Fibroblast of skin of right biceps (primary cell): ENCODE data around the gene MAGEA1.
"Not testable (repeated sequence)": the region's sequence is repeated elsewhere in the genome, so short reads cannot be mapped to it uniquely, and the experiment has no call there.

Experiments
- DNase-seq: peaks from one replicate; pipeline ENCODE4 v3.0.0-alpha.2; 2013

The MAGEA1 gene, protein sequence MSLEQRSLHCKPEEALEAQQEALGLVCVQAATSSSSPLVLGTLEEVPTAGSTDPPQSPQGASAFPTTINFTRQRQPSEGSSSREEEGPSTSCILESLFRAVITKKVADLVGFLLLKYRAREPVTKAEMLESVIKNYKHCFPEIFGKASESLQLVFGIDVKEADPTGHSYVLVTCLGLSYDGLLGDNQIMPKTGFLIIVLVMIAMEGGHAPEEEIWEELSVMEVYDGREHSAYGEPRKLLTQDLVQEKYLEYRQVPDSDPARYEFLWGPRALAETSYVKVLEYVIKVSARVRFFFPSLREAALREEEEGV

DNA sequence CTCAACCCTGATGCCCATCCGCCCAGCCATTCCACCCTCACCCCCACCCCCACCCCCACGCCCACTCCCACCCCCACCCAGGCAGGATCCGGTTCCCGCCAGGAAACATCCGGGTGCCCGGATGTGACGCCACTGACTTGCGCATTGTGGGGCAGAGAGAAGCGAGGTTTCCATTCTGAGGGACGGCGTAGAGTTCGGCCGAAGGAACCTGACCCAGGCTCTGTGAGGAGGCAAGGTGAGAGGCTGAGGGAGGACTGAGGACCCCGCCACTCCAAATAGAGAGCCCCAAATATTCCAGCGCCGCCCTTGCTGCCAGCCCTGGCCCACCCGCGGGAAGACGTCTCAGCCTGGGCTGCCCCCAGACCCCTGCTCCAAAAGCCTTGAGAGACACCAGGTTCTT lies at the start of gene MAGEA1:
Gene MAGEA1, plus strand, starts transcription at position 154 of the 400 bp plus-strand sequence. CDS start 3,106 bp downstream, outside the sequence.
- no peak for DNase-seq

DNA sequence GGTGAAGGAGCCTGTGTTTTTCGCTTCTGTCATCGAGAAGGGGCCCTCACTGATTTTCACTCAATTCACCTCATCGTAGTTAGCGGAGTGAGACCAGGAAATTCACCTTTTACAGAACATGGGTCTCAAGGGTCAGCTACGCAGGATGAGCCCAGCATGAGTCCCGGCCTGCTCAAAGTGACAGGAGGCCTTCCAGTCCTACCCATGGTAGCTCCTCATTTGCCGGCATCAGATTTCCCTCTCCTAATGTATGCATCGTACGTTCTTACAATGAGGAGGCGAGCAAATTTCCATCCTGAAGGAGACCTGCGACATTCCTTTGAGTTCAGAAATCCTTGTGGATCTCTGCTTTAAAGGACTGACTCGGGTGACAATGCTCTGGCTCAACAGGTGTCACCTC lies 46.2 kb upstream of the MAGEA1 start:
- DNase-seq: not testable (repeated sequence)

DNA sequence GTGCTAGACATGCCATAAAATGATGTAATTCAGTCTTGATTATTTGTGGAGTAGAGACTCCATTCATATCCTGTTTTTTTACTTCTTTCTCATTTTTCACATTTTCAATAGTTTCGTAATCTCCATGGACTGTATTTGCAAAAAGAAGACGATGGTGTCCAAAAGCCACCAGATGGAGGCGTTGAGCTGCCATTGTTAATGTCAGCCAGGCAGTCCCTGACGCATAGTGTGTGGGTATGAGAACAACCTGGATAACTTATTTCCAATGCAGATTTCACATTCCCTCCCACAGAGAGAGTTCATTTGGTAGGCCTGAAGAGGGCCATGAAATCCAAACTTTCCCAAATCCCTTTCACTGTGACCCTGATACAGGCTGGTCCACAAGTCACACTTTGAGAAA lies 40.0 kb upstream of the MAGEA1 start:
- not testable (repeated sequence) for DNase-seq

DNA sequence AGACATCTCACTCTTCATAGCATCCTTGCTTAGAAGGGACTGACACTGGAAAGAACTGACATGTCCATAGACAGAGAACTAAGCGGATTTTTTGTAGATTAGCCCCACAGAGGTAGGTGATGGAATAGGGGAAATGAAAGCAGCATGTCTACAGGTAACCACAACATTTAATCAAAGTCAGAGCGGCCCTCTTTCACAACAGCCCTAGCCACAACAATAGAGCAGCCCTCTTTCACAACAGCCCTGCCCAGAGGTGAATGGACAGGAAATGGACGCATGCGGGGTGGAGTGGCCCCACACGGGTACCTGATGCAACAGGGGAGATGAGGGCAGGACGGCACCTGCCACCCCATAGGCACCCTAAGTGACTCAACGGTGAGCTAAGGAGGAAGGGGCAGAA lies 32.8 kb upstream of the MAGEA1 start:
- not testable (repeated sequence) for DNase-seq

DNA sequence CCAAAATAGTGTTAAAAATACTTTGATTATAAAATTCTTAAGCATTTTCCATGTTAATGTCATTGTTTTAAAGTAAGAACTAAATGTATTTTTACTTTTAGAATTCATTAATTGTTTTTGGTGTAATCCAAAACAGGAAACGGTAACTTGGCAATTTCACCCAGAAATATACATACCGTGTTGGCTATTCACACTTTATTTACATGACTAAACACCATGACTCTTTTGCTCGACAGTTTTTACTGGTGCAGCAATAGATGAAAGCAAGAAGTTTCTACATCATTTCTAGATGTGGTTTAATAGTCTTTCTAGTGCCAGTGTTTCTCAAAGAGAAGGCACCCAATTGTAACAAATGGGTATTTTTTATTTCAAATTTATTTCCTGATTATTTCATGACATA lies 25.6 kb upstream of the MAGEA1 start:
- no peak for DNase-seq

DNA sequence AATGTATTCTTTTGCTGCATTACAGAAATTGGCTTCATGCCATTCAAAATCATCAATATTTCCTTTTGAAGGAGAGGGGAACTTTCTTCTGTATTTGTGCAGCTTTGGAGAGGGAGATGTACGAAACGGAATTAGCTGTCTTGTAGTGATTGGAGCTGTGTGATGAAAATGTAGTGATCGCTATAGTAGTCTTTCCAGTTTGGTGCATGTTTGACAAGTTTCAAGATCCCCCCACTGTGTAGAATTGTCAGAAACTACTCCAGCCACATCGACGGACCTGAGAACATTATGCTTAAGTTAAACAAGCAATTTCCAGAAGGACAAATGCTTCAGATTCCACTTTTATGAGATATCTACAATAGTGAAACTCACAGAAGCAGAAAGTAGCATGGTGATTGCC lies 21.6 kb upstream of the MAGEA1 start:
- DNase-seq: no peak

DNA sequence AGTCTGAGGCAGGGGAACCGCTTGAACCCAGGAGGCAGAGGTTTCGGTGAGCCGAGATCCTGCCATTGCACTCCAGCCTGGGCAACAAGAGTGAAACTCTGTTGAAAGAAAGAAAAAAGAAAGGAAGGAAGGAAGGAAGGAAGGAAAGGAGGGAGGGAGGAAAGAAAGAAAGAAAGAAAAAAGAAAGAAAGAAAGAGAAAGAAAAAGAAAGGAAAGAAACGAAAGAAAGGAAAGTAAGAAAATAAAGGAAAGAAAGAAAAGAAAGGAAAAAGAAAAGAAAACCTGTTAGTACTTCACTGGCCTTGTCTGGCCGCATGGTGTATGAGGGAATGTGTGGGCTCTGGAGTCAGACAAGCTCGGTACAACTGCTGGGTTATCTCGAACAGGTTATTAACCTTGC lies 20.8 kb upstream of the MAGEA1 start:
- DNase-seq: no peak

DNA sequence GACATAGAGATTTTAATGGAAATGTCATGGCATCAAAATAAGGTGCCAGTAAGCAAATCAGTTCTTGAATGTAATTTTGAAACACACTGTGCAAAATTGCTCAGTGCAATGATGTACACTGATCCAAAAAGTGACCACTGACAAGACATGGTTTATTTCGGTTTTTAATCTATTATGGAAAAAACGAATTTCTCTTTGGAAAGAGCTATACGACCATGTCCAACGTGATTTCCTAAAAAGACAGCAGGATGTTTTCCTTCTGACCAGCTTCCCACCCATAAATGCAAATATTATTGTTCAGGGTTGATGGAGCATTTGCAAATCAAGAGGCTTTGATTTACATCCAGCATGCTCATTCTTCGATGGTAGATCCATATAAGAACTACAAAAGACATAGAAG lies 17.1 kb upstream of the MAGEA1 start:
- no peak for DNase-seq

DNA sequence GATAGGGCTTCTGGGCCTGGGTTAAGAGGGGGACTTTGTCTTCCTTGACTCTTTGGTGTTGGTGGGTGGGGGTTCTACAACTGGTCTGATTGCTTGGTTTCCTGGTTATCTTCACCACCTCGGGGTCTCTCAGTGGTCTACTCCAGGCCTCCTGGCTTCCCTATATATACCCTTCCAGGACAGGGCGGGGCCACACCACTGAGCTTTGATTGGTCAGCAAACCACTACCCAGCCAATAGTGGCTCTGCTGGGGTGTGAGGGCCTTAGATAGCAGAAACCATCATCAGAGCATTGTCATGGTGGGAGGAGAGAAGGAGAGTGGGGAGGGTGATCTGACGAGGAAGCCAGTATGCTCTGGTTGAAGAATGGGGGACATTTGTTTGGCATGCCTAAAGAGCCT lies 14.4 kb upstream of the MAGEA1 start:
- DNase-seq: no peak

DNA sequence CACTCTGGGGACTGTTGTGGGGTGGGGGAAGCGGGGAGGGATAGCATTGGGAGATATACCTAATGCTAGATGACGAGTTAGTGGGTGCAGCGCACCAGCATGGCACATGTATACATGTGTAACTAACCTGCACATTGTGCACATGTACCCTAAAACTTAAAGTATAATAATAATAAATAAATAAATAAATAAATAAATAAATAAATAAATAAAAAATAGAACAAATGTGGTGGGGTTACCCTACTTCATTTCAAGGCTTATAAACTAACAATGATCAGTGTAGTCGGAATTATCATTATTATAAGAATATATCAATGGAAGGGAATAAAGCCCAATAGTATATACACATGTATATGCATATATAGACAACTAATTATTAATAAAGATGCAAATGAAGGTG lies 10.7 kb upstream of the MAGEA1 start:
- not testable (repeated sequence) for DNase-seq

DNA sequence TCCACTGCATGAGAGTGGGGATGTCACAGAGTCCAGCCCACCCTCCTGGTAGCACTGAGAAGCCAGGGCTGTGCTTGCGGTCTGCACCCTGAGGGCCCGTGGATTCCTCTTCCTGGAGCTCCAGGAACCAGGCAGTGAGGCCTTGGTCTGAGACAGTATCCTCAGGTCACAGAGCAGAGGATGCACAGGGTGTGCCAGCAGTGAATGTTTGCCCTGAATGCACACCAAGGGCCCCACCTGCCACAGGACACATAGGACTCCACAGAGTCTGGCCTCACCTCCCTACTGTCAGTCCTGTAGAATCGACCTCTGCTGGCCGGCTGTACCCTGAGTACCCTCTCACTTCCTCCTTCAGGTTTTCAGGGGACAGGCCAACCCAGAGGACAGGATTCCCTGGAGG lies 2.7 kb downstream of the MAGEA1 start:
- DNase-seq: no peak

DNA sequence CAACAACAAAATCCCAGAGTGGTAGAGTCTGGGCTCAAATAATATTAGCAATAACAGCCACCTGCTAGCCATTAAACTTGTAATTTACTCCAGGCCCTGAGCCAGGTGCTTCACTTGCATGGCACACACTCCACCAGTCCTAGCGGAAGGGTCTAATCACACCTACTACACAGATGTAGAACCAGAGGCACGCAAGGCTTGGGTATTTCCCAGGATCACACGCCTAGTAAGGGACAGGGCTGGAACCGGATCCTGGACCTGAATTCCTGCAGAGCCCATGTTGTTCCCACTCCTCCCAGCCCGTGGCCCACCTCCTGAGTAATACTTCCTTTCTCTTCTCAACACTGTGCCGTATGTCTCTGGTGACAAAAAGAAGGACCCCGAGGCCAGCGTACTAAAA lies 5.7 kb downstream of the MAGEA1 start:
- no peak for DNase-seq

DNA sequence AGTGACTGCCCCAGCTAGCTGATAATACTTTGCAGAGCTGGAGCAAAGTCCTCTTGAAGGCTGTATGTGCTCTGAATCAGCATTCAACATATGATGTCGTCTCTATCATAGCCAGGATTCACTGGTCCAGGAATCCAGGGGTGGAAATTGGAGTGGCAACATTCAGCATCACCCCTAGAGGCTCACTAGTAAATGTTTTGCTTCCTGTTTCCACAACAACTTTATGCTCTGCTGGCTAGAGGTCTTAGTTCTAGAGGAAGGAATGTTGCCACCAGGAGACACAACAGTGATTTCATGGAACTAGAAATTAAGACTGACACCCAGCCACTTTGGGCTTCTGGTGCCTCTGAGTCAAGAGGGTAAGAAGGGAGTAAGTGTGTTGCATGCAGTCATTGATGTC lies 11.3 kb downstream of the MAGEA1 start:
- DNase-seq: no peak

DNA sequence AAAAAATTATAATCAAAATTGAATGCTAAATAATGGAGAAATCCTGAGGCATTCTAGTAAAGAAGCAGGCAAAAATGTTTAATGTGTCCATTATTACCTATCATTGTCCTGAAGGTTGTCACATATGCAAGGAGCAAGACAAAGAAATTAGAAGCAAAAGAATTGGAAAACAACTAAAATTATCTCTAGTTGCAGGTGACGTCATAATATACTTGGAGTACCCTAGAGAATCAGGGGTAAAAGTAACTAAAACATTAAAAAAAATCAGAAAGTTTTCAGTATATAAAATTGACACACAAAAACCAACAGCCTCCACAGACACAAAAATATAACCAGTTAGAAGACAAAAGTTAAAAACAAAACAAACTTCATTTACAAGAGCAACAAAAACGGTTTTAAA lies 21.4 kb downstream of the MAGEA1 start:
- no peak for DNase-seq

DNA sequence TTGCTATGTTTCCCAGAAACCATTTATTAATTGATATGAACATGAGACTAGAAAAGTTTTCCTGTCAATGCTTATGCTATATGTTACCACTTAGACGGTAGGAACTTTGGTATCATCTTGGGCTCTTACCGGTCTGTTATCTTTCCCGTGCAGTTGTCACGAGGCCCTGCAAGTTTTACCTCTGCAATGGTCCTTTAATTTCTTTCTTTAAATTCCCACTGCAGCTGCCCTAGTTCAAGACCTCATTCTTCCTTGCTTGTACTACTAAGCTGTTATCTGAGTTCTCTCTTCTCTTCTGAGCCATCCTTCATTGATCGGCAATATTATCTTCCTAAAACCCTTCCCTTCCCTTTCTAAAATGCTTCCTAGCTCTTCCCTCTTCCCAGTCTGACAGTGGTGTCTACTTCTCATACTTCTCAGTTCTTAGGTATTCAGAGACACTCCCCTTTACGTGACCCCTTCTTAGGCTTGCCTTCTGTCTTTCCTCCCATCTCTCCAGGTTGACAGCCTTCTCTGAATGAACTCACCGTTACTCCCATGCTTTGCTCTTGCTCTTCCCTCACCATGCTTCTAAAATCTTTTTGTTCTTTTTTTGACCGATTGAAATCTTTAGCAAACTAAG lies 27.5 kb downstream of the MAGEA1 start:
- DNase-seq: no peak

DNA sequence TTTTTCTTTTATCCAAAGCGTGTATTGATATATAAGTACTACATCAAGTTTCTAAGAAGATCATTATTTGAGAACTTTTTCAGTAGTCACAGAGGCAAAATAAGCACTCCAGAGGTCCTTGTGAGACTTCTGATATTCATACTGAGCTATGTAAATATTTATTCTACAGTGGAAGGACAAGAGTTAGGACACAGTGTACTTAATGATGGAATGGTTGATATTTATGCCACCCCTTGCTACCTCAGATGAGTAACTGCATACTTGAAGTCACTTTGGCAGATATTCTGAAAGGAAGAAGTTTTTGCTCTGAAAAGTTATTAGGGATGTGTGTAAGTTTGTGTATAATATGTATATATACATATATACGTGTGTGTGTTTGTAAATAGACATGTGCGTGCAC lies 30.3 kb downstream of the MAGEA1 start:
- DNase-seq: no peak

DNA sequence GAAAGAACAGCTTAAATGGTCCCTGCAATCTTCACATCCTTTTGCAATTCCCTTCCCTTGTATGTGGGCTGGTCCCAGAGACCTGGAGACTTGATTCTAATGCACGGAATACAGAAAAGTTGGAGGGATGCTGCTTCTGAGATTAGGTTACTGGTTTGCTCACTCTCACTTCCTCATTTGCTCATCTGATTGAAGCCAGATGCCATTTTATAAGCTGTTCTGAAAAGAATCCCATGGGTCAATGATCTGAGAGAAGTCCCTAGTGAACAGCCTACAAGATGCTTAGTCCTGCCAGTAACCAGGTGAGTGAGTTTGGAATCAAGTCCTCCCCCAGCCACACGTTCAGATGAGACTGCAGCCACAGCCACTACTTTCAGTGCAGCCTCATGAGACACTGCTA lies 35.9 kb downstream of the MAGEA1 start:
- no peak for DNase-seq

DNA sequence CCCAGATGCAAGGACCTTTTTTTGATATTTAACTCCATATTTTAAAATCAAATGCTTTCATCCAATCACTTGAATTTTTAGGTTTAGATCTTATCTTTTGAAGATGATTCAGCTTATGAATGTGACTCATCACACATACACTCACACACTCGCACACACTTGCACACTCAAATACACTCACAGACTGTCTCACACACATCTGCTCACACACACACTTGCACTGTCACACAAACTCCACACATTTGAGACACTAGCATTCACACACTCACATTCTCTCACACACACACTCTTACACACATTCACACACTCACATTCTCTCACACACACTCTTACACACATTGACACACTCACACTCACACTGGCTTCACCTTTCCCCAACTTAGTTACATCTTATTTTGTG lies 37.8 kb downstream of the MAGEA1 start:
- DNase-seq: no peak

DNA sequence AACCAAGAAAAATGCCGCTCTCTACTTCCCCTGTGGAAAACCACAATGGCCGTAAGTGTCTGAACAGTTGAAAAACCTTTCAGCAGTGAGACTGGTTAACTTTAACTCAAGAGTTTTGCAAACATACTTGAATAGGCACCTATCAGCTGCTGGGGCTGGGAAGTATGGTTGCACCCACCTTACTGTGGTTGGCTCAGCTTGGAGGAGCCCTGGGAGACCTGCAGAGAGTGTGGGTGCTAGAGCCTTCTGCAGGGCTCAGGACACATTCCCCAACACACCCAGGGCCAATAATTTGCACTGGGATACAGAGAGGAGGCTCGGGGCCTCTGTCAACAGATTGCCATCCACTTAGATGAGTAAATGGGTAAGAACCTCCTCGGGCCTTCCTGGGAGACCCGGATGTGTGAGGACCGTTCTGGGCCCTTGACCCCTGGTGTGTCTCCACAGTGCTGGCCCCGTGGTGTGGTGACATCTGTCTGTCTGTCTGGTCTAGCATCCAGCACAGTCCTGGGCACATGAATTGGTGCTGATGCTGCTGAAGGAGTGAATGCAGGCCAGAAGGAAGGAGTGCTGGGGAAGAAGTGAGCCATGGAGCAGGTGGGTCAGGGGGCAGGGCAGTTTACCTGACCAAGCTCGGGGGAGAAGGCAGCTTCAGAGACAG lies 46.5 kb downstream of the MAGEA1 start:
- no peak for DNase-seq

DNA sequence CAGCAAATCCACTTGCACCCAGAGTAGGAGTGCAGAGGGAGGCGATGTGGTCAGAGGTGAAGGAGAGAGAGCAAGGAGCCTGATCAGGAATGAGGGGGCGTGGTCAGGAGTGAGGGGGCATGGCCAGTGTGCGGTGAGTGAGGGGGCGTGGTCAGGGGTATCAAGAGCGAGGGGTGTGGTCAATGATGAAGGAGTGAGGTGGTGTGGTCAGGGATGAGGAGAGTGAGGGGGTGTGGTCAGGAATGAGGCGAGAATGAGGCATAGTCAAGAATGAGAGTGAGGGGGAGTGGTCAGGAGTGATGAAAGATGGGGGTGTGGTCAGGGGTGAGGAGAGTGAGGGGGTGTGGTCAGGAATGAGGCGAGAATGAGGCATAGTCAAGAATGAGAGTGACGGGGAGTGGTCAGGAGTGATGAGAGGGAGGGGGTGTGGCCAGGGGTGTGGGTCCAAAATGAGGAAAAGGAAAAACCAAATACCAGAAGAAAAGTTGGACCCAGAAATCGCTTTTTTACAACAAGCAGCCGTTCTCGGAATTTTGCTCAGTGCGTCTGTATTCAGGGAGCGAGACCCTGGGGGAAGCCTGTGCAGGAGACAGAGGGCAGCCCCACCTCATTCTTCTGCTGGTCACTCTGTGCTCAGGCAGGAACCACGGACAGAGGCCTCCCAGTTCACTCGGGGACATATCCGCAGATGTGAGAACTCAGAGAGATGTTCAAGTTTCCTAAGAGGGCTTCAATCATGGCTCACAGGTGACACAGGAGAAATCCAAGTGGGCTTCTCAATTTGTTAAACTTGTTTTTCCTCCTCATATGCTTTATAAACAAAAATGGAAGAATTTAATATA lies 47.5 kb downstream of the MAGEA1 start:
- peak; percentile 51 for DNase-seq
